Cerebellar cortex (tissue), 1 donor: ENCODE results near the gene FGFR1OP2.
"Not testable (repeated sequence)": the region's sequence is repeated elsewhere in the genome, so short reads cannot be mapped to it uniquely, and the experiment has no call there.

ENCODE experiments used
- DNase-seq: peaks from one replicate; pipeline ENCODE4 v3.0.0-alpha.2; 2015; ENCODE audit warnings: low spot score

Gene FGFR1OP2

DNA sequence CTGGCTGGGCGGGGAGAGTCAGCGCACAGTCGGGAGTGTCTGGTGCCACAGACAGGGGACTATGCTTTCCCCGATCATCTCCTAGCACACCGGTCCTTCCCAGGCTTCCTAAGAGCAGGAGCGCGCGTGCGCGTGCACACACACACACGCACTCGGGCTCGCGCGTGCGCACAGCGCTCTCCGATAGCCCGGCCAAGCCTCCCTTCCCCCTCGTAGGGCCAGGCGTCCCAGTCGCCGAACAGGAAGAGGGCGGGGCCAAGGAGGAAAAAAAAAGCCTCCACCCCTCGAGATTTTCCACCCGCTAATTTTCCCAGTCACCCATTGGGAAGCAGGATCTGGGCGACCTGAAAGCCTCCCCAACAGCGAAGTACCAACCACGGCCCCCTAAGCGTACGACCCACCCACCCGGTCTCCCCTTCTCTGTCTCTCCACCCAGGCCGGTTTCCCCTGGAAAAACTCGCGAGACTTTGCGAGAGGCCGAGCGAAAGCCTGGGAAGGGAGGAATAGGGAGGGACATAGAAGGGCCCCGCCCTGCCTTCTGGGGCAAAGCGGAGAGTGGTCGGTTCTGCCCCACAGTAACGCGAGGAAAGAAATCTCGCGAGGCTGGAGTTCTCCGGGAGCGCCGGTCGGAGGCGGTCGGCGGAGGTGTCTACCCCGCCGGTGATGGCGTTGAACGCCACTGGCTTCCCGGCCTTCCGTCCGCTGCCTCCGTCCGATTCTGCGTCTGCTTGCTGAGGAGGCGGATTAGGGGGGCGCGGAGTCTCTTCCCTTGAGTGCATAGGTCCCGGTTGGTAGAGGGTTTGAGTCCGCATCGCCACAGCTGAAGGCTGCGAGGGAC, at the start of gene FGFR1OP2, which contains the start of gene INTS13:
TSS of gene FGFR1OP2 (plus strand) at position 608 of the 838 bp plus-strand sequence. CDS start 15,689 bp downstream, outside the sequence.
TSS of gene INTS13 (minus strand) at position 119 of the 838 bp plus-strand sequence. CDS start 1,178 bp downstream, outside the sequence.
- DNase-seq = peak; percentile 99

DNA sequence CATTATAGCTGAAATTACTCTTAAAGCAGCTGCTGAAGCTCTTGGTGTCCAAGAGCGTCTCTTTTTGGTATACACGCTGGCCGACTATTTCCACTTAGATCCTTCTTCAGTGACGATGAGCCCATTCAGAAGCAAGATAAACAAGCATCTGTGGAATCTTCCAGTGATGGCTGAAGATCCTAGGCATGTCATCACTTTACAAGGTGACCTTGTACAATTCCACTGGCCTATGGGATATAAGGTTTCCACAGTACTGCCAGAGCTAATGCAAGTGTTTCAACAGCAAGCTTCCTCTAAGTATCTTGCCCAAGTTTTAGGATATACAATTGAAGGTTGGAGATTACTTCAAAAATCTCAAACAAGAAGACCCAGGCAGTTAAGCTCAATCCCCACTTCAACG, 47.5 kb upstream of the FGFR1OP2 start:
- DNase-seq = no peak

DNA sequence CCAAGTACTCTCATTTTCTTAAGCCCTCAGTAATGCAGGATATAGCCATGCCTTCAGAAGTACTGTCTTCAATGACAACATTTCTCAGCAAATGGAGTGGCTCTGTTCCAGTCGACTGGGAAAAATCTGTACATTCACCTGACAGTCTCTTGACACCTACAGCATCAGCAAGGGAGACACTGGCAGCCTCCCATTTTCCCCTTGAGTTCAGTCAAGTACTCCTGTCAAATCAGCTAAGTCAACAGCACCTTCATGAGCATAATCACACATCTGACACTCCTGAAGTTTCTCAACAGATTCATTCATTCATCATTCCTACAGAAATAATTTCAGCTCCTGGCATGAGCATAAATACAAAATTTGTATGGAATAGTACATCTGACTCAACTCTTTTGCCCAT, 46.6 kb upstream of the FGFR1OP2 start:
- no peak for DNase-seq

DNA sequence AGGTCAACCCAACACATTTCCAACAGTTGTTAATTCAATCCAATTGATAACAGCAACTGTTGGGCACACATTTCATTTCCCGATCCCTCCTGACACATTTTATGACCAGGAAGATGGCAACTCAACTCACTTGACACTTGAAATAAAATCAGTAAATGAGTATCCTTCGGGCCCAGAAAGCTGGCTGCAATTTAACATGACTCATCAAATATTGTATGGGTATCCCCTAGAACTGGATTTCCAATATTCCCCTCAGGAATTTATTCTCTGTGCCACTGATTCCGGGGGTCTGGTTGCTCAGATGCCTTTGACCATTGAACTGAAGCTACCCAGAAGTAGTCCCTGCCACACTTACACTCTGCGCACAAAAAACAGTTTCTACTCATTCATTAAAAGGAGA, 42.6 kb upstream of the FGFR1OP2 start:
- DNase-seq = no peak

DNA sequence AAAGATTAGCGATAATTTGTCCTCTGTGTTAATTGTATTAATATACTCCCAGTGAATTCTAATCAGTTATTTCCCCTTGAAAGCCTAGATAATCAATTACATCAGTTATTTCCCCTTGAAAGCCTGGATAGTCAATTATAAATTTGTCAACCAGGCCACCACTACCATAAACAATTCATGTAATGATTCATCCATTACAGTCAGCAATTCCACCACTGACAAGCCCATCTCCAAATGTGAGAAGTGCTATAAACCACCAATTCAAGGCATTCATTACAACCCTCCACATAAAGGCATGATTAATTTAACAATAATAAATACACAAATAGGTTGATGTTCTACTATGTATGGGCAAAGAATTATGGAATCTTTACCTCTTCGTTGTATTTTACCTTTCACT, 41.4 kb upstream of the FGFR1OP2 start:
- DNase-seq = no peak

DNA sequence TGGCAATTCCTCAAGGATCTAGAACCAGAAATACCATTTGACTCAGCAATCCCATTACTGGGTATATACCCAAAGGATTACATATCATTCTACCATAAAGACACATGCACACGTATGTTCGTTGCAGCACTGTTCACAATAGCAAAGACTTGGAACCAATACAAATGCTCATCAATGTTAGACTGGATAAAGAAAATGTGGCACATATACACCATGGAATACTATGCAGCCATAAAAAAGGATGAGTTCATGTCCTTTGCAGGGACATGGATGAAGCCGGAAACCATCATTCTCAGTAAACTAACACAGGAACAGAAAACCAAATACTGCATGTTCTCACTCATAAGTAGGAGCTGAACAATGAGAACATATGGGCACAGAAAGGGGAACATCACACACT, 34.9 kb upstream of the FGFR1OP2 start:
- DNase-seq = not testable (repeated sequence)

DNA sequence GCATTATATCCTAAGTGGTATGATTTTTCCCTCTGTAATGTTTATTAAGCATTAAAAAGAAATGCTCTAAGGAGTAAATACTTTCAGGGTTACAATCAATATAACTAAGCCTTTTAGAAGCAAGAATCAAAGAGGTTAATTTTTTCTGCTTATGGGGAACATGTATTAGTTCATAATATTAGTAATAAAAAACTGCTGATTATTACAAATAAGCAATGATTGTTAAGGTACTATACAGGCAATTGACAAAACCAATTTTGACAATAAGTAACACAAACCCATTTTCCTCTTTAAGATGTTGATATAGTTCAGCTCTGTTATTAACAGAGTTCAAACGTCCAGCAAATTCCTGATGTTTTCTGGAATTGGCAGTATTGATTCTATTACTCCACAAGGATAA, 32.2 kb upstream of the FGFR1OP2 start:
- no peak for DNase-seq

DNA sequence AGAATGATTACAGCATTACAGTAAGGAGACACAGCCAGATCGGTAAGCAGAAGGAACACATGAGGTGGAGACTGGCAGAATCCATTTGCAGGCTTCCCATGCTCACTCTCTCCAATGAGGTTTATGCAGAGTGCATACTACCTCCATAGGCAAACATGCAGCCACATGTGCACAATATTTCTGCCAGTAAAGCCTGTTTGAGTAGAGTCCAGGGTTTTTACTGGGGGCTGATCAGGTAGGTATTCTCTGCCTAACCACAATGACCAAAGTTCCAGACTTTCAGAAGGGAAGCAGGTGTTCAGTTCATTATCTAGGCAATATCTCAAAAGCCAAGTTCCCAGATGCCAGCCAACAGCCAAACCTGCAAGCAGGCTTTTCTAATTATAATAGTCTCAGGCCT, 31.6 kb upstream of the FGFR1OP2 start:
- peak; percentile 25 for DNase-seq

DNA sequence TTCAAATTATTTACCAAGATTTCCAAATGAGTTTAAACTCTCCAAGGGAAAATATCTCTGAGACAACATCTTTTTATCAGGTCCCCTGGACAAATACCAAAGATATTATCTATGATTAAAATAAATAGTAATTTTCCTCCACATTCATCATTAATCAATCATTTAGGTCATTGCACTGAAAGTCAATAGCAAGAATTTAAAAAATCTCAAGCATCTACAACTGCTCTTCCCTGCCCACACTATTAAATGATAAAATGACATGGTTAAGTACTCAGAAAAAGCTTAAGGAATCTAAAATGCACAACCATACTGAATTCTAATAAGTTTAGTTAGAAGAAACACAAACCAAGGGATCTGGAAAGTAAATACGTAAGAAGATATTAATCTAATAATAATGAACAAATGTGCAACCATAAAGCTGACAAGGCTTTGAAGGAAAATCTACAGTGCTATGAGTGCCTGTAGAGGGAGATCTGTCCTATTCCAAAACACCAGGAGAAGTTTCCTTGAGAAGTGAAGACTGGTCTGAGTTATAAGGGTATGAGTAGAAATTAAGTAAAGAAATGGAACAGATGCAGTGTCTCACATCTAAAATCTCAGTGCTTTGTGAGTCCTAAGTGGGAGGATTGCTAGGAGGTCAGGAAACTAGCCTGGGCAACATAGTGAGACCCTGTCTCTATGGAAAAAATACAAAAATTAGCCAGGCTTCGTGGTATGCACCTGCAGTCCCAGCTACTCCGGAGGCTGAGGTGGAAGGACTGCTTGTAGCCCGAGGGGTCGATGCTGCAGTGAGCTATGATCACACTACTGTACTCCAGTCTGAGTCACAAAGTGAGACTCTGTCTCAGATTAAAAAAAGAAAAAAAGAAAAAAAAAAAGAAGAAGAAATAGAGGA, 19.7 kb upstream of the FGFR1OP2 start:
- DNase-seq = no peak

DNA sequence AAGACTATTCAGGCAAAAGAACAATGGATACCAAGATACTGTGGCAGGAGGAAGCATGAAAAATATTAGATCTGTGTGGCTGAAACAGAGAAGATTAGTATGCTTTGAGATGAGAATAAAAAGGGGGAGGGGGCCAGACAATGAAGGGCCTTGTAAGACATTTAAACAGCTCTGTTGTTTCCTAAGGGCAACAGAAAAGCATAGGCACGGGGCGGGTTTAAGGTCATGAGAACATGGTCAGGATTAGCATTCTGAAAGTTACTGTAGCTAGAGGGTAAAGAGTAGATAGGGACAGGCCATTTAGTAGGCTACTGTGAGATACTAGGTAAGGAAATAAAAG, 19.1 kb upstream of the FGFR1OP2 start:
- DNase-seq = no peak

DNA sequence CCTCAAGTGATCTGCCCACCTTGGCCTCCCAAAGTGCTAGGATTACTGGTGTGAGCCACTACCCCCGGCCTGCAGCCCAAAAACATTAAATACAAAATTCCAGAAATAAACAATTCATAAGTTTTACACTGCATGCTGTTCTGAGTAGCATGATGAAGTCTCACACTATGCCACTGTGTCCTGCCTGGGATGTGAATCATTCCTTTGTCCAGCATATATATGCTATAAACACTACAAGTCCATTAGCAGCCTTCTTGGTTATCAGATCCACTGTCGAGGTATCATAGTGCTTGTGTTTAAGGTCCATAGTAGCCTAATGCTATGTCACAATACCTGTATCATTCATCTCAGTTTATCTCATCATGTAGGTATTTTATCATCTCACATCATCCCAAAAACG, 16.4 kb upstream of the FGFR1OP2 start:
- DNase-seq = no peak

DNA sequence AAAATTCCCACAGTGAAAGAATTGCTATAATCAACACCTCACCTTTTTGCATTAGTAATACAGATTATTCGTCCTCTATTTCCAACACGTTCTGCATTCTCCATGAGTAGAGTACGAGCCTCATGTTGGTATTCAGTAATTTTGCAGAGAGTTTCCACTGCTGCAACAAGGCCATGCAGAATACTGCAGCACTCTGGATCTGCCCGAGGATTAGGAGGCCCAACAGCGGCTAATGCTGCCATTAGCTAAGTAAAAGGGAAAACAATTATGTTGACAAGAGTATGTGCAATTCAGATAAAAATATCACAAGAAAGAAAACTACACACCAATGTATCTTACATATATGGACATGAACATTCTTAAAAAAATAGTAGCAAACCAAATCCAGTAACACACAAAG, 9.6 kb upstream of the FGFR1OP2 start:
- DNase-seq = no peak

DNA sequence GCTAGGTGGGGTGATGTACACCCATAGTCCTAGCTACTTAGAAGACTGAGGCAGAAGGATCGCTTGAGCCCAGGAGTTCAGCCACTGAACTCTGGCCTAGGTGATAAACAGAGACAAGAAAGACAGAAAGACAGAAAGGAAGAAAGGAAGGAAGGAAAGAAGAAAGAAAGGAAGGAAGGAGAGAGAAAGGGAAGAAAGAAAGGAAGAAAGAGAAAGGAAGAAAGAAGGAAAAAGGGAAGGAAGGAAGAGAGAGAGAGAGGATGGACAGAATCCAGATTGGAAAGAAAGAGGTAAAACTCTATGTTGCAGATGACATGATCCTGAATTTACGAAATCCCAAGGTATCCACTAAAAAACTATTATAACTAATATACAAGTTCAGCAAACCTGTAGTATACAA, 8.7 kb upstream of the FGFR1OP2 start:
- no peak for DNase-seq

DNA sequence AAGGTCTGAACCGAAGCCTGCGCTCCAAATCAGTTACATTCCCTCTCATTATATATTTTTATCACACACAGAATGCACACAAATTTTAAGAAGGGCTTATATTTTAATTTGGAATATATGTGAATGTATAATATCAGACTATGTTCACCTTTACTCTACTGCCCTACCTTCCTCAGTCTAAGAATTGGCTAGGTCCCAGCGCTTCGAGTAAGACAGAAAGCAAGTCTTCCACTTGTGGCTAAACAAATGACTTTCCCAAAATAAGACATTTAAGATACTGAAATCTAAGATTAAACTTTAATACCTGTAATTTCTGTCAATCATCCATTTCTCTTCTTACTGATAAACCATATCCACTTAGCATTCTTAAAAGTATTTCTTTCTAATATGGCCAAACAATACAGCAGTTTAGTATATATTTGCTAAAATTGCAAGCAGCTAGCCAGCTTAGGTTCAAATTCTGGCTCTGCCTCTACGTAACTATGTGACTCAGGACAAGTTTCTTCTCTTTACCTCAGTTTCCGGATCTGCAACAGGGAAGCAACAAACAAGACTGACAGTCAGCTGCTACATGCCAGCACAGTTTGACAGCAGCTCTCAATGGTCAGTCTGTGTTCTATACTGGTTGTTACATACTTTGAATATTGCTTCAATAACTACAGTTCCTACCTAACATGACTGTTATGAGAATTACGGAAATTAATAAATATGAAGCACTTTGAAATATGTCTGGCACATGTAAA, 2.5 kb upstream of the FGFR1OP2 start:
- DNase-seq = no peak

DNA sequence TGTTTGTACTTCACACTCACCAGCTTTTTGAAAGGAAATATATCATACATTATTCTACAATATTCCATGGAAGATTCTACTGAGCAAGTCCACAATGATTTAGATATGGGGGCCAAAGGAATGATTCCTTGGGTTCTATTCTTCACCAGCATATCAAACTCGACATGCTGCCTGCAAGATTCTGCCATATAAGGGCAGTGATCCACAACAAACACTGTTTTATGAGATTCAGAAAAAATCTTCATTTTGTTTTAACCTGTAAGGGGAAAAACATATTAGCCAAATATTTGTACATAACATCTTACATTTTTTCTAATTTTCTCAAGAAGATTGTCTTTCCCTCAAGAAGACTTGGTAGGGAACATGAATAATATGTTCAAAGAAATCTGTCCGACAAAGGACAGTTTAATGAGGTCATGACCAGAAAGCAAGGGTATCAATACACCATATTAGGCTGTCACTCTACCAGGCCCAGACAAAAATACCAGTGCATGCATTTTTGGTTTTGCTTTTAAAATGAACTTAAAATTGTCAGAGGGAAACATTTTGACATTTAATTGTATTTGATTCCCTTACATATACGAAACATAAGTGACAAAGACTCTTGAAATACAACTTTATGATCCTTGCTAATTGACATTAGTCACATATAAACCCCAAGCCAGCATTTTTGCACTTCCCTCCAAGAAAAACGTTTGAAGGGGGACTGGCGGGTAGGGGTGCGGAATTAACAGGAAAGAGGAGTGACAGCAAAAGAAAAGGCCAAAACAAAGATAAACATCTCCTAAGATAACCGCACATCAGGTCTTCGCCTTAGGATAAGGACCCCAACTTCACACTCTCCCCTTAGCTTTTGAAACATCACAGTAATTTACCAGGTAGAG, 1.5 kb upstream of the FGFR1OP2 start:
- no peak for DNase-seq

DNA sequence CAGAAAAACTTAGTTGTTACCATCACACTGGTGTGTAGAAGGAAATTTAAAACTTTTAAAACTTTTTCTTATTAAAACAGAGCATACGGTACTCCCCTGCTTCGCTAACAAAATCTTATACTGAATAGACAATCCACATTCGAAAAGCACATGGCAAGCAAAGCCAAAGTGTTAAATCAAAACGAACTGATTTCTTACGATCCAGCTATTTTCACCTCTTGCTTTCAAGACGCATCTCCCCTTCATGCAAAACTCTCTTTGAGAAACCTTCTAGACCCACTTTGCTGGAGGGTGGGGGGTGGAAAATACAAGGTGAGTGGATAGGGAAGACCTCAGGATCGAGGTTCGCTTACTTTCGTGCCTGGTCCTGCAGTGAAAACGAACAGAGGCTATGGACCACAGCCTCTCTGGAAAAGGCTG, 817 bp upstream of the FGFR1OP2 start:
- DNase-seq = no peak

DNA sequence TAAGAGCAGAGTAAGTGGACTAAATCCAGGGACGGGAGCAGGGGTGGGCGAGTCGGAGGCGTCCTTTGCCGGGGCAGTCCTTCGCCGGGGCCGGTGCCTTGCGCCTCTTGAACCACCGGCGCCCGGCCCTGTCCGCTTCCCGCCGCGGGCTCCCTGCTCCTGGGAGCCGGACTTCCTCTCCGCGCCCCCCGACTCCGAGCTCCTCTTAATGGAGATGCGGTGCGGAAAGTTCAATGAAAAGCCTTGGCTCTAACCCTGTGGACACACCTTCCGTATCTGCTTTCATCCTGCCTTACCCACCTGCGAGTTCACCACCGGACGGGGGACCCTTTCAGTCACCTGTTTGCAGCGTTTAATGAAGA, 412 bp downstream of the FGFR1OP2 start:
- peak; percentile 47 for DNase-seq

DNA sequence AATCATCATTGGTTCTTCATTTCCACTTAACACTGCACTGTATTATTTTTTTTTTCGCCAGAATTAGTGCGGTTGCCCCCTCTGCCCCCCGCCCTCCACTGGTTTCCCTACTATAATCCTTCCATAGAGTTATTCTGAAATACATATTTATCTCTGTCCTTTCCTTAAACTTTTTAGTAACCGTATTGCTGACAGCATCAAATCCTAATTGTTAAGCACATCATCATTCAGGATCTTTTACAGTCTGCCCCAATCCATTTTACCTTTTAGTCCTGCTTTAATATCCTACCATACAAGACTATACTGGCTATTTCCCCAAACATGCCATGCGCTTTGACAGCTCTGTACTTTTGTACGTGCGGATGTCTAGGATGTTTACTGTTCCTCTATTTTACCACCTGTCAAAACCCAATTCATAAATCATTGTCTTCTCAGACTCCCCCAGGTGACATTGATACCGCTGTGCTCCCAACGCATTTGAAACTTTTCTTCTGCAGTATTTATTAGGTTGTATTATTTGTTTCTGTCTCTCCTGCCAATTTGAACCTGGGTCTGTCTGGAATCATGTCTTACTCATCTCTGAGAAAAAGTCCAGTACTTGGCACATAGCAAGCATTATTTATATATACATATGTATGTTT, 1.0 kb downstream of the FGFR1OP2 start:
- peak; percentile 25 for DNase-seq

DNA sequence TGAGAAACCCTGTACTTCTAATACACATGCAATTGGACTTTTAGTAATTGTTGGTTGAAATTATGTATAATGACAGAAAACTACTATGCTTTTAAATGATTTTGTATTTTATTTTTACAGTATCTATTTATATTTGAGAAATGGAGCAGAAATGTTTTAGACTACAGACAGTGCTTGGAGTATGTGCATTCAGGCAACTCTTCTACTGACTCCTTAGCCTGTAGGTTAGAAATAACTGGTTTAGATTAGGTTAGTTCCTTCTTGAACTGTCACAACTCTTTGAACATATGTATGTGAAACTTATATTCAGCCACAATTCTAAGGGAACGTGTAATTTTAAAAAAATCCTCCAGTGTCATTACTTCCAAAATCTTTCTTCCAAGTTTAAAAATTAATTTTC, 1.7 kb downstream of the FGFR1OP2 start:
- no peak for DNase-seq

DNA sequence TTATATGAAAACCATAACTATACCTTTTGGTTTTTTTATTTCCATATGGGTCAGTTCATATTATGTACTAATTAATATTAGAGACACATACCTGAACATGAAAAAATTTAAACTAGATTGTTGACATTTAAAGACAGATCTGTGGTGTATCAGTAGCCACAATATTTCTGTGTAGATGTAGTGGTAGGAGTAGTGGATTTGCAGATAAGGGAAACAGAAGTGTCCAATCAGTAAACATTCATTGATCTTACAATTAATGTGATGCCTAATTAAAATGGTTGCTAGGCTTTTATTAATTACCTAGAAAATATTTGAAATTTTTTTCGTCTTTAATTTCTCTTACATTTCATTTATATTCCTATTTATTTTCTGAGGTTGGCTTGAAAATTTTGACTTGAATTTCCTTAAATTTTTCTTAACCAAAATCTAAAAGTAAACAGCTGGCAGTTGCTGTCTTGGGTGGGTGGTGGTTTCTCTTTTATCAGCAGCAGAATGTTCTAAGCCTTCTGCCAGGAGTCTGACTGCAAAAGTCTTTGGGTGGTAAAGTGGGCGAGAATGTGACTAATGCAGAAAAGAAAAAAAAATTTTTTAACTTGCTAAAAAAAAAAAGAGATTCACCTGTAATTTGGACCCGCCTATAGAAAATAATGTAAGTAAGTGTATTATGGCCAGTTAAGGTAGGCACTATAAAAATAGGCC, 2.4 kb downstream of the FGFR1OP2 start:
- no peak for DNase-seq
